CD4-positive, alpha-beta T cell treated with Interferon alpha-2 for 1 hour (primary cell): ENCODE data around the gene GNB1.
"Not testable (repeated sequence)": the region's sequence is repeated elsewhere in the genome, so short reads cannot be mapped to it uniquely, and the experiment has no call there.

ENCODE experiments used
- DNase-seq, 2 donors: peaks; one replicate each; pipeline ENCODE4 v3.0.0-alpha.2; 2020 to 2022

GNB1 gene

DNA sequence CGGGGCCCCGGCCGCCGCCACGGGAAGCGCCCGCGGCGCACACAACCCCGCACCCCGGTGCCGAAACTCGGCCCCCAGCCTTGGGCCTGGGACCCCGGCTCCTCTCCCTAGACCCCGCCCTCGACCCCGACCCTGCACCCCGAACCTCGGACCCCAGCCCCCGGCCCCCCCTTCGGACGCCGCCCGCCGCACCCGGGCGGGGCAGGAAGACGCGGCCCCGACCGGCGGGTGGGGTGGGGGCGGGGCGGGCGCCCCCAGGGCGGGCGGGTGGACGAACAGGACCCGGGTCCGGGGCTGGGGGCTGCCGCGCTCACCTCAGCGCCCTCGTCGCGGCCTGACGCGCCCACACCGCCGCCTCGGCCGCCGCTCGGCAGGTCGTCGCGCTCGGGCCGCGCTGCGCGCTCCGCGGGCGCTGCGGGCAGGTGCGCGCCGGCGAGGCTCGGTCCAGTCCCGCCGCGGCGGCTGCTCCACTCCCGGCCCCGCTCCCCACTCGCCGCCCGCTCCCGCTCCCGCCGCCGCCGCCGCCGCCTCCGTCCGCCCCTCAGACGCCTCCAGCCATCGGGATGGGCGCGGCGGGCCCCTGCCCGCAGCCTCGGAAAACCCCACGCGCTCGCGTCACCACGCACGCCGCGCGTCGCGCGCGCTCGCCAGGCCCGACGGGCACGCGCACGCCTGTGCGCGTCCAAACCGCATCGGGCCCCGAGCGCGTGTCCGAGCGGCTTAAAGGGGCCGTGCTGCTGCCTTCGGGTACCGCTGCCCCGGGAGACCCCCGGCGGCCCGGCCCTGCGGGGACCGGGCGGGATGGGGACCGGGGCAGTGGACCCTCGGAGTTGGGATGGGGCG lies at the start of gene GNB1:
Gene GNB1, minus strand, starts transcription at position 582 of the 843 bp plus-strand sequence. CDS start 65,634 bp downstream, outside the sequence.
- peak; percentile 88 to 92 for DNase-seq

DNA sequence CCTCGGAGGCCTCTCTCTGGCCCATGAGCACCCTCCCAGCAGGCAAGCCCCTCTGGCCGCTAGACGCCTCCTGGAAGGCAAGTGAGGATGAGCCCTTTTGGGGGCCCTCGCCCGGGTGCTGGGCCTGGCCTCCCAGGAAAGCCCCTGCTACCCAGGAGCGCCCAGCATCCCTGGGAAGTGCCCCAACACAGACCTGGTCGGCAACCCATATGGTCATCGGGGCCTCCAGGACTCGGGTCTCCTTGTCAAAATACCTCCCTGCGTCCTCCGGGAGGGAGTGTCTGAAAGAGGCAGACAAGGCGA lies 49.2 kb upstream of the GNB1 start:
- no peak for DNase-seq

- no peak for DNase-seq
These were observed 48.6 kb upstream of the GNB1 start for GRCh38 chr1:1939296-1940122.

- DNase-seq, result no peak
These were observed 47.9 kb upstream of the GNB1 start for GRCh38 chr1:1938613-1939295.

DNA sequence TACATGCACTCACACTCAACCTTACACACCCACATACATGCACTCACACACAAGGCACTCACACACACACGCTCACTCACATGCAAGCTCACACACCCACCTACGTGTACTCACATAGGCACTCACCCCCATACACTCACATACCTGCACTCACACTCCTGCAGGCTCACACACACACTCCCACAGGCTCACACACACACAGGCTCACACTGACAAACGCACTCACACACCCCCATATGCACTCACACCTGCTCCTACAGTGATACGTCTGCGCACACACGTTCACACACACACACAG lies 47.3 kb upstream of the GNB1 start:
- DNase-seq, result no peak

GRCh38 chr1:1937549-1938275 lies 46.8 kb upstream of the GNB1 start:
- no peak for DNase-seq

GRCh38 chr1:1937061-1937460 lies 46.2 kb upstream of the GNB1 start:
- no peak for DNase-seq

GRCh38 chr1:1934848-1935247 lies 44.0 kb upstream of the GNB1 start:
- not testable (repeated sequence) for DNase-seq

GRCh38 chr1:1929639-1930545 lies 39.0 kb upstream of the GNB1 start:
- no peak for DNase-seq

DNA sequence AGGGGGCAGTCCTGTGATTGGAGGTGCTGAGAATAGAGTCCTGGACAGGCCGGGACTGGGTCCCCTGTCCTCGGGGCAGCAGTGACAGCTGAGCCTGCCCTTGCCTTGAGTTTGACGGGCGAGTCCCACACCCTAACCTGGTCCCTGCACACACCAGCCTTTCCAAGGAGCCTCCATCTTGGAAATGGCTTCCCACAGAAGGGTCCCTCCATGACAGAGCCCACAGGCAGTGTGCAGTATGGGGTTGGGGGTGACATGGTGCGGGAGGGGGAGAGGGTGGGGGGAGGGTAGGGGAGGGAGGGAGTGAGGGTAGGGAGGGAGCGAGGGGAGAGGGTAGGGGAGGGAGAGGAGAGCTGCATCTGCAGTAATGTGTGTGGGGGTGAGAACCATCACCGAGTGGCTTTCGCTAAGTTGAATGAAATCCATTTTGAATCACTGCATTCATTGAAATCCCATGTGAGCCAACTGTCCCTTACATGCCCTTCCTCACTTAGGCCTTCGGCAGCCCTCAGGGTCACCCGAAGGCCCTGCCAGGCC lies 38.3 kb upstream of the GNB1 start:
- DNase-seq, result no peak

DNA sequence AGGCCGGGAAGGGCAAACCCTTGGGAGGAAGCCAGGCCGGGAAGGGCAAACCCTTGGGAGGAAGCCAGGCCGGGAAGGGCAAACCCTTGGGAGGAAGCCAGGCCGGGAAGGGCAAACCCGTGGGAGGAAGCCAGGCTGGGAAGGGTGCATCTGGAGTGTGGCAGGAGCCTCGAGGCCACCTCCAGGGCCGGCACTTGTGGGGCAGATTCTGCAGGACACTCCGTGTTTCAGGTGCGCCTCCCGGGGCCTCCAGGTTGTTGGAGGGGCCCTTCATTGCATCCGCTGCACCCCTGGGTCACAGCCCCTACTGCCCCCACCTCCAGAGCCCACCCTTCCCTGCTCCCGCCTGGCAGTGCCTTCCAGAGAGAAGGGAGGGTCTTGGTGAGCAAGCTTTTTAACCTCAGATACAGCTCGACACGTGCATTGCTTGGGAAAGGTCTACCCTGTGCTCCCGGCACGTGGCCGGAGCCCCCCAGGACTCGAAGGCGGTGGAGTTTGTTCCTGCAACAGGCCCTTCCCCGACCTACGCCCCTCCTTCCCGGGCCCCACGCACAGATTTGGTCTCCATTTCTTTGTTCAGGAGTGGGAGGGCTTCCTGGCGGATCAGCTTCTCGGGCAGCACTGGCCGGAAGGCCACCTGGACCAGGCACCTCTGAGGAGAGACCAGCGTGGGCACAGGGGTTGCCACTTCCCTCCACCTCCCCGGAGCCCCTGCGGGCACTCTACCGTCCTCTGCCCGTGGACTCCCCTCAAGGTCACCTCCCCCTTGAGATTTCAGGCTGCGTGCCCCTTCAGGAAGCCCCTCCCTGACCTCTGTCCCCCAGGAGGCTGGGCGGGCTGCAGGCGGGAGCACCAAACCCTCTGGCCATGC lies 37.6 kb upstream of the GNB1 start:
- DNase-seq, result no peak

DNA sequence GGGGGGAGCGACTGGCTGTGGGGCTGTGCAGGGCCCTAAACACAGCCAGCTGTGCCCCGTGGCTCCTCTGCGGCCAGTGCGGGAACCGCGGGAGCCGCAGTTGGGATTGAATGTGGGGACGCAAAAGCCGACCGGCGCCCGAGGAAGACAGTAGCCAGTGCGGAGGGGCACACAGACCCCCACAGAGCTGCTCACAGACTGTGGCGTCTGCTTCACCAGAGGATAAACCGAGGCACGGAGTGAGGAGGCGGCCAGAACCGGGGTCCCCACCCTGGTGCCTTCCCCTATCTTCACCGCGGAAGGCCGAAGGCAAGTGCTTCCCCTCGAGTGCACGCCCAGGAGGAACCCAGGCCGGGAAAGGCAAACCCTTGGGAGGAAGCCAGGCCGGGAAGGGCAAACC lies 36.9 kb upstream of the GNB1 start:
- DNase-seq, result no peak

DNA sequence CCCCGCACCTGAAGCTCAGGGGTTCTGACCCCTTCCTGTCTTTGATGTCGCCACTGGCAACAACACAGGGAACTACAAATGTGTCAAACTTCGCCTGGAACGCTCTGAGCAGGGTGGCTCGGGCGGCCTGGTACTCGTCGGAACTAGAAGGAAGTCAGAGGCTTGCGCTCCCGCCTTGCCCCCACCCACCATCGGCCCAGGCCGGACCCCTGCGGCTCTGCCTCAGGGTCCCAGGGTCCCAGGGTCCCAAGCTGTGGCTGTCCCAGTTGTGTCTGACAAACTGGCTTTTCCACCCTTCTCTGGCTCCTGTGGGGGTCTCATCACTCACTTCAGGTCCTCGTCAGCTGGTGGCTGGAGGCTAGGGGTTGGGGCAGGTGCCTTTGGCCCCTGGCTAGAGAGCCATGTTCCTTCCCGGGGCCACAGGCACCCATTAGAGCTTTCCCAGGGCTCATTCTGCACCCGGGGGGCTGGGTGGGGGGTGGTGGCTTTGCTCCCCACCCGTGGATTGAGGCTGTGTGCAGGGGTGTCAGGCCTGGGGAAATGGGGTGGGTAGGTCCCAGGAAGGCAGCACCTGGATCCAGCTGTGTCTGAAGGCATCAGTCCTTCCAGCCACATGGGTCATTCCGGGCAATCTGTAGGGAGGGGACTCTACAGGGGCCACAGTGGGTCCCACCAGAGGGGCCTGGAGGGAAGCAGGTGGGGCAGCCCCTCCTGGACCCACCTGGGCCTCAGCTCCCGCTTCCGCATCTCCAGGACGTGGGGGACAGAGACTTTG lies 36.2 kb upstream of the GNB1 start:
- DNase-seq, result no peak

DNA sequence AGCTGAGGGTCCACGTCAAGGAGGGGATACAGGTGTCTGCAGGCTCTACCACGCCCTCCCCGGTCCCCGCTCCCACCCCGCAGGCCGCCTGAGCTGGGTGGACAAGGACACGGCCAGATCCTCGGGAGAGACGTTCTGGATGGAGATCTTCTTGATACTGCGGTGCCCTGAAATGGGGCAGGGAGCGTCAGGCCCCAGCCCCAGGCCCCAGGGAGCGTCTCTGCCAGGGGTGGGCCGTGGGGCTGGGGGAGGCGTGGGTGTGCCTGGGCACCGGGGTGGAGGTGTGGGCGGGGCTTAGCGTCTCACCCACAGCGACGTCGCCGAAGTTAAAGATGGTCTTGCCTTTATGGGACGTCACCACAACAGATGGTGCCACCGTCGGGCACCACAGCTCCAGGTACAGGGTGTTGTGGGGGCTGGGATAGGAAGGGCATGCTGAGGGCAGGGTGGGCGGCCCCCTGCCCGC lies 35.5 kb upstream of the GNB1 start:
- no peak for DNase-seq

- no peak for DNase-seq
These were observed 34.8 kb upstream of the GNB1 start for GRCh38 chr1:1925437-1926345.

- DNase-seq, result no peak
These were observed 34.0 kb upstream of the GNB1 start for GRCh38 chr1:1924849-1925248.

- DNase-seq, result no peak
These were observed 33.5 kb upstream of the GNB1 start for GRCh38 chr1:1924386-1924785.

DNA sequence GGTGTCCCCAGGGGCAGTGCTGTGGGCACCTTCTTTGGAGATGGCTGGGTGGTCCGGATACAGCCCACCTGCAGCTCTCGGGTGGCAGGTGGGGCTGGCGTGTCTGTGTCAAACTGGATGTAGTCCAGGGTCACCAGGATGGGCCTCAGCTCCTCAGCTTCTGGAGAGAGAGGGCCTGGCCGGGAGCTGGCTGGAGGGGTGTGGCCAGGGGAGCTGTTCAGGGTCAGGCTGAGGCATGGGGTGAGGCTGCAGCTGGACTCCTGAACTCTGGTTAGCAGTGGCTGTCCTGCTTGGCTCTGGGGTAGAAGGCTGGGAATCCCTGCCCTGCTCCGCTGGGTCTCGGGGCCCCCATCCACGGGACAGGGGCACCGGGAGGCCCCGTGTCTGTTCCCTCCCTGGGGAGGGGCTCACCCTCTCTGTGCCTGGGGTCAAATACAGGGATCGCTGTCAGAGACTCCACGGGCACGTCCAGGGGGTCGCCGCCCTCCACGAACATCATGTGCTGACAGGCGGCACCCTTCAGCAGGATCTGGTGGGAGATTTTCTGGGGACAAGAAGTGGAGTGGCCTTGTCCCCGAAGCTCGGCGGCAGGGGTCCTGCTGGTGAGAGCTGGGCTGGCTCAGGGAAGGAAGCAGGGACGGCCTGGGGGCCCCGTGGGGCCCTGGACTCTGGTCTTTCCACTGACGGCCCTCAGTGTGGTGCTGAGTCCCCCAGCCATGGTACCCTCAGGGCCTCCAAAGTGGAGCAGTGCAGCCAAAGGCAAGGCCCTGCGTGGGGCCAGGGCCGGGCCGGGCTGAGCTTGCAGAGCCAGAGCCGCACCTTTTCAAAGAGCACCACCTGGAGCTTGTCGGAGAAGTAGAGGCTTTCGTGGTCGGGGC lies 32.3 kb upstream of the GNB1 start:
- DNase-seq, result no peak
